HG02938 (cell line): ENCODE data around the gene PRMT7.

ENCODE experiments used
- ATAC-seq: cut with Tn5 transposase; IDR thresholded peaks from one replicate; pipeline ENCODE4 v1.9.1; 2021; ENCODE audit warnings: mild to moderate bottlenecking, moderate library complexity; ENCODE audit not compliant: unreplicated experiment

Gene PRMT7

GRCh38 chr16:68373528-68374245 lies 62.9 kb downstream of the PRMT7 start:
- no peak for ATAC-seq

- no peak for ATAC-seq
Measured at GRCh38 chr16:68374246-68374805, 63.5 kb downstream of the PRMT7 start.

- ATAC-seq = no peak
Measured at GRCh38 chr16:68374961-68375660, 64.3 kb downstream of the PRMT7 start.

GRCh38 chr16:68375801-68376536 lies 65.2 kb downstream of the PRMT7 start:
- ATAC-seq = no peak

GRCh38 chr16:68376590-68376989 lies 65.8 kb downstream of the PRMT7 start:
- no peak for ATAC-seq

GRCh38 chr16:68377221-68377620 lies 66.4 kb downstream of the PRMT7 start:
- ATAC-seq = no peak

GRCh38 chr16:68377667-68378393 lies 67.0 kb downstream of the PRMT7 start:
- no peak for ATAC-seq

GRCh38 chr16:68378436-68379415 lies 67.9 kb downstream of the PRMT7 start:
- ATAC-seq = no peak

GRCh38 chr16:68379472-68380347 lies 68.9 kb downstream of the PRMT7 start:
- no peak for ATAC-seq

GRCh38 chr16:68380348-68380670 lies 69.5 kb downstream of the PRMT7 start:
- no peak for ATAC-seq

GRCh38 chr16:68380676-68381362 lies 70.0 kb downstream of the PRMT7 start:
- ATAC-seq = no peak

GRCh38 chr16:68381363-68381724 lies 70.5 kb downstream of the PRMT7 start:
- ATAC-seq = no peak

- ATAC-seq = no peak
Measured at GRCh38 chr16:68382296-68382718, 71.5 kb downstream of the PRMT7 start.

GRCh38 chr16:68383858-68384257 lies 73.0 kb downstream of the PRMT7 start:
- ATAC-seq = no peak

GRCh38 chr16:68384288-68385161 lies 73.7 kb downstream of the PRMT7 start:
- ATAC-seq = no peak

GRCh38 chr16:68385371-68385770 lies 74.6 kb downstream of the PRMT7 start:
- ATAC-seq = no peak

GRCh38 chr16:68386628-68387027 lies 75.8 kb downstream of the PRMT7 start:
- no peak for ATAC-seq
